HL-60 (cell line): ENCODE measurements around the gene RWDD1.

ENCODE experiments used
- DNase-seq, 2 experiments: peaks; one replicate each; pipeline ENCODE4 v3.0.0-alpha.2; 2010 to 2020; ENCODE audit warnings: low read depth in 1 of 2, low spot score in 1 of 2
- H3K27ac ChIP-seq: fragments of 250-450 bp; sonication (Bioruptor Pico); replicated peaks from 2 replicates; pipeline ENCODE4 v1.5.1; 2020; ENCODE audit warnings: mild to moderate bottlenecking, moderate library complexity
- H3K27me3 ChIP-seq: fragments of 250-450 bp; sonication (Bioruptor Pico); 2 replicates; pipeline ENCODE4 v1.5.1; 2021; ENCODE audit warnings: mild to moderate bottlenecking, moderate library complexity; ENCODE audit not compliant: insufficient read depth, poor library complexity, severe bottlenecking
- H3K4me3 ChIP-seq: replicated peaks from 2 replicates; pipeline ENCODE4 v1.5.1; 2011; ENCODE audit warnings: mild to moderate bottlenecking, control low read depth, low read length; ENCODE audit not compliant: insufficient read depth
- GABPA ChIP-seq: IDR thresholded peaks from 2 replicates; pipeline ENCODE4 v1.6.1; 2012; ENCODE audit warnings: low read depth
- POLR2AphosphoS5 ChIP-seq: IDR thresholded peaks from 2 replicates; pipeline ENCODE4 v1.6.1; 2012; ENCODE audit warnings: low read depth
- SPI1 ChIP-seq: IDR thresholded peaks from 2 replicates; pipeline ENCODE4 v1.6.1; 2012; ENCODE audit warnings: low read depth, mild to moderate bottlenecking, borderline replicate concordance
- TF ChIP-seq, protein P1 (sequence below): IDR thresholded peaks from one replicate; pipeline ENCODE4 v1.5.1; 2011; ENCODE audit warnings: low read length, control low read depth, inconsistent platforms; ENCODE audit not compliant: insufficient read depth
- TF ChIP-seq, protein P2 (sequence below): IDR thresholded peaks from 2 replicates; pipeline ENCODE4 v1.6.1; 2012; ENCODE audit warnings: low read depth; ENCODE audit not compliant: insufficient replicate concordance

RWDD1 gene

DNA sequence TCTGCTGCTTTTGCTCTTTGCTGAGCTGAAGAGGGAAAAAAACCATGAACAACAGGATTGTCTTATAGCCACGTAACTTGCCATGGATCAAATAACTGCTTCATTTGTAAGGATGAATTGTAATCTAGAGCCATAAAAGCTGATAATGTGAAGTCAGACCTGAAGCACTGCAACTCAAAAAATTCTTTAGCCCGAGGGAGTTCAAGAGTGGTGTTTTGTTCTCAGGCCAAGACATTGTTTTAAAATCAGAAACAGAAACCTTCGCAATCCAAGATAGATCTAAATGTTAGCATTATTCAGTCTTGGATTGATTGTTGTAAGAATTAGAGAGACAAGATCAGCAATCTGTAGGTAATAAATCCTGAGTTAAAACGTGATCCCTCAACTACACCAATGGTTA, 25.7 kb upstream of the RWDD1 start, which contains the start of gene TRAPPC3L:
TRAPPC3L (minus strand) TSS at position 34 of the 400 bp plus-strand sequence. CDS start 170 bp downstream, outside the sequence.
- no peak within 1 kb of the TSS for H3K27ac ChIP-seq
- no peak within 1 kb of the TSS for H3K4me3 ChIP-seq
- DNase-seq, result no peak
- H3K27me3 ChIP-seq, result no peaks in the 10 kb centered on the region
- TF ChIP-seq, protein P1, sequence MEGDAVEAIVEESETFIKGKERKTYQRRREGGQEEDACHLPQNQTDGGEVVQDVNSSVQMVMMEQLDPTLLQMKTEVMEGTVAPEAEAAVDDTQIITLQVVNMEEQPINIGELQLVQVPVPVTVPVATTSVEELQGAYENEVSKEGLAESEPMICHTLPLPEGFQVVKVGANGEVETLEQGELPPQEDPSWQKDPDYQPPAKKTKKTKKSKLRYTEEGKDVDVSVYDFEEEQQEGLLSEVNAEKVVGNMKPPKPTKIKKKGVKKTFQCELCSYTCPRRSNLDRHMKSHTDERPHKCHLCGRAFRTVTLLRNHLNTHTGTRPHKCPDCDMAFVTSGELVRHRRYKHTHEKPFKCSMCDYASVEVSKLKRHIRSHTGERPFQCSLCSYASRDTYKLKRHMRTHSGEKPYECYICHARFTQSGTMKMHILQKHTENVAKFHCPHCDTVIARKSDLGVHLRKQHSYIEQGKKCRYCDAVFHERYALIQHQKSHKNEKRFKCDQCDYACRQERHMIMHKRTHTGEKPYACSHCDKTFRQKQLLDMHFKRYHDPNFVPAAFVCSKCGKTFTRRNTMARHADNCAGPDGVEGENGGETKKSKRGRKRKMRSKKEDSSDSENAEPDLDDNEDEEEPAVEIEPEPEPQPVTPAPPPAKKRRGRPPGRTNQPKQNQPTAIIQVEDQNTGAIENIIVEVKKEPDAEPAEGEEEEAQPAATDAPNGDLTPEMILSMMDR, result no peak
- no peak for TF ChIP-seq SPI1
- no peak for TF ChIP-seq GABPA
- TF ChIP-seq, protein P2, sequence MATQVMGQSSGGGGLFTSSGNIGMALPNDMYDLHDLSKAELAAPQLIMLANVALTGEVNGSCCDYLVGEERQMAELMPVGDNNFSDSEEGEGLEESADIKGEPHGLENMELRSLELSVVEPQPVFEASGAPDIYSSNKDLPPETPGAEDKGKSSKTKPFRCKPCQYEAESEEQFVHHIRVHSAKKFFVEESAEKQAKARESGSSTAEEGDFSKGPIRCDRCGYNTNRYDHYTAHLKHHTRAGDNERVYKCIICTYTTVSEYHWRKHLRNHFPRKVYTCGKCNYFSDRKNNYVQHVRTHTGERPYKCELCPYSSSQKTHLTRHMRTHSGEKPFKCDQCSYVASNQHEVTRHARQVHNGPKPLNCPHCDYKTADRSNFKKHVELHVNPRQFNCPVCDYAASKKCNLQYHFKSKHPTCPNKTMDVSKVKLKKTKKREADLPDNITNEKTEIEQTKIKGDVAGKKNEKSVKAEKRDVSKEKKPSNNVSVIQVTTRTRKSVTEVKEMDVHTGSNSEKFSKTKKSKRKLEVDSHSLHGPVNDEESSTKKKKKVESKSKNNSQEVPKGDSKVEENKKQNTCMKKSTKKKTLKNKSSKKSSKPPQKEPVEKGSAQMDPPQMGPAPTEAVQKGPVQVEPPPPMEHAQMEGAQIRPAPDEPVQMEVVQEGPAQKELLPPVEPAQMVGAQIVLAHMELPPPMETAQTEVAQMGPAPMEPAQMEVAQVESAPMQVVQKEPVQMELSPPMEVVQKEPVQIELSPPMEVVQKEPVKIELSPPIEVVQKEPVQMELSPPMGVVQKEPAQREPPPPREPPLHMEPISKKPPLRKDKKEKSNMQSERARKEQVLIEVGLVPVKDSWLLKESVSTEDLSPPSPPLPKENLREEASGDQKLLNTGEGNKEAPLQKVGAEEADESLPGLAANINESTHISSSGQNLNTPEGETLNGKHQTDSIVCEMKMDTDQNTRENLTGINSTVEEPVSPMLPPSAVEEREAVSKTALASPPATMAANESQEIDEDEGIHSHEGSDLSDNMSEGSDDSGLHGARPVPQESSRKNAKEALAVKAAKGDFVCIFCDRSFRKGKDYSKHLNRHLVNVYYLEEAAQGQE, result no peak
- no peak for TF ChIP-seq POLR2AphosphoS5

DNA sequence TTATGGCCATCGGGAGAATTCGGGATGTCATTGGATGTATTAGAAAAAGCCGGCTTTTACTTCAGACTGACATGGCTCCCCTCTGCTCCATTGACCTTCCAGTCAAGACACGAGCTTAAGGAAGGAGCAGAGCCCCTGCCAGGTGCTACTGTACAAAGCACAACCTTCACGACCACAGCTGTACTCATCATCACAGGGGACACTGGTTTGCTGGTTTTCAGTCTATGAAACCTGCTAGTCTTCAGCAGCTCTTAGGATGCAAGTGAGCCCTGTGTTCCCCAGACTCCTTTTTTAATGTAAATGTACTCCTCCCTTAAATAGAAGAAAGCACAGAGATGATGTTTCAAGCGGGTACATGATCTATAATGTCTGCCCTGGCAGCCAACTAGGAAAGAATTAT, 23.9 kb upstream of the RWDD1 start:
- no peak for DNase-seq
- no peak for TF ChIP-seq POLR2AphosphoS5
- TF ChIP-seq, protein P1, result no peak
- no peak for TF ChIP-seq GABPA
- TF ChIP-seq, protein P2, result no peak
- no peak for TF ChIP-seq SPI1
- Histone ChIP-seq H3K27me3 (no peaks in the 10 kb centered on the region), H3K4me3 (no peak overlapping the region), H3K27ac (no peak overlapping the region)

DNA sequence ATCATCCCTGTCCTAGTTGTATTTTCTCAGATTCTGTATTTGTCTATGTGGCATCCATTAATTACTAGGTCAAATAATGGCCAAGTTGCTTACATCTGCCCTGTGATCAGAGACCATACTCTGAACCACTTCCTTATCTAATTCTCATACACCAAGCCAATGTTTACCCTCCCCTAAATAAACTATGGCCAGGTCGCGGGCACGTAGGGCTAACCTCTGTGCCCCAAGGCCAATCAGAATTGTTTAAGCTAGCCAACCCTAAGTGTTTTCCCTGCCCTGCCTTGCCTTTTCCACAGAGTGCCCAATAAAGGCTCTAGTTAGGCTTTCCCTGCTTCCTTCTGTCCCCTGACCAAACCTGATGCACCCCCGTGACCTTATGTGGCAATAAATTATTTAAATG, 20.5 kb upstream of the RWDD1 start:
- no peaks in the 10 kb centered on the region for H3K27me3 ChIP-seq
- TF ChIP-seq, protein P1, result no peak
- TF ChIP-seq SPI1 (no peak), GABPA (no peak), POLR2AphosphoS5 (no peak)
- TF ChIP-seq, protein P2, result no peak
- DNase-seq, result no peak
- no peak overlapping the region for H3K27ac ChIP-seq
- H3K4me3 ChIP-seq, result no peak overlapping the region
